Effector memory CD8-positive, alpha-beta T cell (primary cell): ENCODE measurements around the gene PRKCE.

ENCODE experiments used
- ATAC-seq: fragments of 150-1000 bp; cut with Tn5 transposase; replicated peaks from 2 replicates; pipeline ENCODE4 v1.10.0; 2021; ENCODE audit warnings: mild to moderate bottlenecking, moderate library complexity
- DNase-seq, 3 experiments: peaks; one replicate each; pipeline ENCODE4 v3.0.0; 2021
- H3K27ac Mint-ChIP-seq, 2 donors: one replicate each; pipeline ENCODE4 v1.8.0; 2022; ENCODE audit warnings: mild to moderate bottlenecking in 2 of 2, mixed read lengths in 2 of 2, moderate library complexity in 2 of 2
- H3K27me3 Mint-ChIP-seq, 2 donors: one replicate each; pipeline ENCODE4 v1.8.0; 2022; ENCODE audit warnings: mixed read lengths in 2 of 2
- H3K36me3 Mint-ChIP-seq: one replicate; pipeline ENCODE4 v1.8.0; 2022; ENCODE audit warnings: mild to moderate bottlenecking, moderate library complexity, mixed read lengths; ENCODE audit not compliant: insufficient read depth
- H3K4me1 Mint-ChIP-seq, 2 donors: one replicate each; pipeline ENCODE4 v1.8.0; 2022; ENCODE audit warnings: low read depth in 2 of 2, mixed read lengths in 2 of 2
- H3K4me3 Mint-ChIP-seq, 2 donors: one replicate each; pipeline ENCODE4 v1.8.0; 2022; ENCODE audit warnings: mild to moderate bottlenecking in 2 of 2, mixed read lengths in 2 of 2, moderate library complexity in 2 of 2
- H3K9me3 Mint-ChIP-seq, 2 donors: one replicate each; pipeline ENCODE4 v1.8.0; 2022; ENCODE audit warnings: mixed read lengths in 2 of 2

Gene PRKCE

DNA sequence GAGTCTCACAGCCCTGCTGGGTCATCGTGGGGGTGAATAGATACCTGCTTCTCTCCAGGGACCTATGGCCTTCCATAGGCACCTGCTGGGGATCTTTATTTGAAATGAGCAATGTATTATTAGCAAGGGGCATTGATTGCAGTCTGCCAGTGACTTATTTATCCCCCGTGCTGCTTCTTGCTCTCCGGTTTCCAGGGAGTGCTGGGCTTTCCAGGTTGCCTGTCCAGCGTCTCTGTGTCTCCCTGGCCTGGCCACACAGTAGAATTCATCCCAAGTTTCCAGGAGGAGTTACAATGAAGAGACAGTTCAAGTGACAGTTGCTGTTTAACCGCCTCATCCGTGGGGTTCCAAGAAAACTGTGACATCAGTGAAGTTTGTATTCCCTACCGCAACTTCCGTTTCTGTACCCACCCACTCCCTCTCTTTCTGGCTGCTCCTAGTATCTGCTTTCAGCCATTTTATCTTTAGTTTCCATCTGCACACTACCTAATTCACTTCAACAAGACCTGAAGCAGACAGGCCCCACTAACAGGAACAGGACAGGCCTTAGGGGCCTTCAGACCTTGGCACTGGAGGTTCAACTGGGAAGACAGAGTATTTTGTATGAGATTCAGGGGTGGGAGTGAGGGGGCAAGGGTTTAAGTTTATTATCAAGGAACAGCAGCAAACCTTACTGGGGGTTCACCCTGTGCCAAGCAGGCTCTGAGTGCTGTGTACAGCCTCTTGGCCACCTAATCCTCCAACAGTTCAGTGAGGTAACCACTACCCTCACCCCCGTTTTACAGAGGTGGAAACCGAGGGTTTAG lies 134.8 kb downstream of the PRKCE start:
- Mint-ChIP-seq H3K4me1 (peaks cover 2 to 4% of the 10 kb centered on the region in 2 donors), H3K27ac (no peak overlapping the region), H3K9me3 (no peaks in the 10 kb centered on the region), H3K27me3 (no peaks in the 10 kb centered on the region), H3K4me3 (no peak overlapping the region), H3K36me3 (no peaks in the 10 kb centered on the region)
- ATAC-seq, result no peak
- DNase-seq, result no peak

GRCh38 chr2:45786836-45787357 lies 135.4 kb downstream of the PRKCE start:
- no peaks in the 10 kb centered on the region for H3K27me3 Mint-ChIP-seq

DNA sequence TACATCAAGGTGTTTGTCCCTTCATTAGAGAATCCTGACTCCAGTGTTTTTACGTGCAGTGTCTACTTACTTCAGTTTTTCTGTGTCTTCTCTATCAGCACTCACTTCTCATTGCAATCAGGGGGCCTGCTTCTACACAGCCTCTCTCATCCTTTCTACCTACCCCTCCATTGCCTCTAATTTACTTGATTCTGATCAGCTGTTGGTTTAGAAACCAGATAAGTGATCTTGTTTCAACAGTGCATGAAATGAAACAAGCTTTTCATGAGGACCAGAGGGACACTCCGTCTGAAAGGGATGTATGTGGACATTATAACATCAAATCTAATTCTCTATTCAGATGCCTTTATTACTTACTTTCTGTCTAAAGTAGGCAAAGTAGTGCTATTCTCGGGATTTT lies 136.9 kb downstream of the PRKCE start:
- ATAC-seq, result no peak
- no peaks in the 10 kb centered on the region for H3K27me3 Mint-ChIP-seq

More at GRCh38 chr2:45786836-45787357, 135.4 kb downstream of the PRKCE start:
- Mint-ChIP-seq H3K36me3 (no peaks in the 10 kb centered on the region), H3K27ac (no peak overlapping the region), H3K4me3 (no peak overlapping the region), H3K9me3 (no peaks in the 10 kb centered on the region), H3K4me1 (peaks cover 2 to 4% of the 10 kb centered on the region in 2 donors)
- ATAC-seq (no peak), DNase-seq (no peak)

GRCh38 chr2:45789317-45789716 lies 137.8 kb downstream of the PRKCE start:
- H3K4me3 Mint-ChIP-seq, result no peak overlapping the region
- peak overlapping the region in 1 of 2 donors; percentile 61 for H3K27ac Mint-ChIP-seq

More for the DNA sequence above, 136.9 kb downstream of the PRKCE start:
- H3K27ac Mint-ChIP-seq, result no peak overlapping the region
- H3K4me1 Mint-ChIP-seq, result peaks cover 2 to 7% of the 10 kb centered on the region in 2 donors
- peaks cover 3% of the 10 kb centered on the region for H3K36me3 Mint-ChIP-seq
- H3K4me3 Mint-ChIP-seq, result no peak overlapping the region
- H3K9me3 Mint-ChIP-seq, result no peaks in the 10 kb centered on the region
- no peak for DNase-seq

DNA sequence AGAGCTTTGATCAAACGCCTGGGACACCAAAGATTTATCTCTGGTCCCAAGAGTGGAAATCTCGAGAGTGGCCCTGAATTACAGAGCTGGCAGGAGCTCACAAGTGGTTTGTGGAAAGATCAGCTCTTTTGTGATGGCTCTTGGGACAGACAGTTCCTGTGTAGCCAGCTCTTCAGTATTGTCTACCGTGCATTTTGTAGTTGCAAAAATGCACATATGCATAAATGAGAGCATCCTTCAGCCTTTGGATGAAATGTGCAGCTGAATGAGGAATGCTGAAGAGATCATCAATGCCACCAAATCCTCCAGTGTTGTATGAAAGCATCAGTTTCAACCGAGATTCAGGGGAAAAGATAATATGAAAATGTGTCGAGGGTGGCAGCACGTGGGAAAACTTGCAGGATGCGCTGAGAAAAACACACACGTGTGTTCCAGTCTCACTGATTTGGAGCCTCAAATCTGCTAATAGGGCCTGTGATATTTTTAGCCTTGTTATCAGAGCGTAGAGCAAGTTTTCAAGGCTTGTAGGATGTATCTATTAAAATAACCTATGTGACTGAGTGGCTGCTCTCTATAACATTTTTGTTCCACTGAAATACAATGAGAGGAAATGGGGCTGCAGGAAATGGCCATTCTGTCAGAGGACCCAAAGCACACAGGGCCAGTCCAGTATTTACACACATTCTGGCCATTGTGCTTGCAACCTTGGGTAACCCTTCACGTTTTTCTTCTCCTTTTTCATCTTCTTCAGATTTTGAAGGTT lies 138.7 kb downstream of the PRKCE start:
- peaks cover 3% of the 10 kb centered on the region for H3K36me3 Mint-ChIP-seq
- no peak overlapping the region for H3K27ac Mint-ChIP-seq
- DNase-seq, result no peak
- H3K27me3 Mint-ChIP-seq, result no peaks in the 10 kb centered on the region
- ATAC-seq, result no peak
- no peaks in the 10 kb centered on the region for H3K9me3 Mint-ChIP-seq
- peaks cover 4% of the 10 kb centered on the region in 2 donors for H3K4me1 Mint-ChIP-seq
- H3K4me3 Mint-ChIP-seq, result no peak overlapping the region

More at GRCh38 chr2:45789317-45789716, 137.8 kb downstream of the PRKCE start:
- Mint-ChIP-seq H3K4me1 (peaks cover 2 to 4% of the 10 kb centered on the region in 2 donors), H3K9me3 (no peaks in the 10 kb centered on the region), H3K36me3 (peaks cover 3% of the 10 kb centered on the region), H3K27me3 (no peaks in the 10 kb centered on the region)
- DNase-seq (no peak), ATAC-seq (no peak)

DNA sequence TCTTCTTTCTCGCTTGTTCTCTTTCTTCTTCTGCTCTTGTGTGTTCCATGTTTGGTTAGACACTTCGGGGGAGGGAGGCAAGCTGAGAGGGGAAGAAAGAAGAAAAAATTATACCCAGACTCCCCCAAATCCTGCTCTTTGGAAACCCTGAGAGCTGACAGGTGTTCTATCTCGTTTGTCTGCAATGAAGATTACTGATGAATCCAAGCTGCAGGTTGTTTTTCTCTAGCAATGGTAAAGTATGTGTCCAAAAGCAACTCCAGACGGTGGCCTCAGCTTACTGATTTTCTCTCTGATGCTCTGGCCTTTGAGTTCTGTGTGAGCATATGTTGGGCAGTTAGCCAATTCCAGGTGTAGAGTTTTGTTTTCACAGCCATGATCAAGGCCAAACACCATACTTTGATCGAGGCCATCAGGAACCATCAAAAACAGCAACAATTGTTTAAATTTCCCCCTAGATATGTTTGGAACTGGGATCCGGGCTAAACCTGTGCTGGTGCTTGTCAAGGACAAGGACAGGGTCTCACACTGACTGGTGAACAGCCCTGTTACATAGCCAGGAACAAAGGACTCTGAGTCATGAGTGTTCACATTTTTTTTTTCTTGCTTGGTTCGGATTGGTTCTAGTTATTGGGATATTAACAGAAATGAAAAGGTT lies 142.0 kb downstream of the PRKCE start:
- H3K27ac Mint-ChIP-seq, result no peak overlapping the region
- no peak for DNase-seq
- peaks cover 7 to 8% of the 10 kb centered on the region in 2 donors for H3K4me1 Mint-ChIP-seq
- peaks cover 3% of the 10 kb centered on the region for H3K36me3 Mint-ChIP-seq
- H3K4me3 Mint-ChIP-seq, result no peak overlapping the region
- H3K27me3 Mint-ChIP-seq, result no peaks in the 10 kb centered on the region
- no peaks in the 10 kb centered on the region for H3K9me3 Mint-ChIP-seq
- no peak for ATAC-seq

- Mint-ChIP-seq H3K4me1 (peaks cover 7 to 8% of the 10 kb centered on the region in 2 donors), H3K9me3 (no peaks in the 10 kb centered on the region), H3K27me3 (no peaks in the 10 kb centered on the region), H3K4me3 (no peak overlapping the region), H3K27ac (no peak overlapping the region), H3K36me3 (peaks cover 3% of the 10 kb centered on the region)
- DNase-seq (no peak), ATAC-seq (no peak)
Measured at GRCh38 chr2:45794134-45794617, 142.7 kb downstream of the PRKCE start.

- no peaks in the 10 kb centered on the region for H3K9me3 Mint-ChIP-seq
- peaks cover 17 to 19% of the 10 kb centered on the region in 2 donors for H3K4me1 Mint-ChIP-seq
- no peak overlapping the region for H3K4me3 Mint-ChIP-seq
- DNase-seq (no peak), ATAC-seq (no peak)
- peaks cover 3% of the 10 kb centered on the region for H3K36me3 Mint-ChIP-seq
- H3K27me3 Mint-ChIP-seq, result no peaks in the 10 kb centered on the region
- H3K27ac Mint-ChIP-seq, result no peak overlapping the region
Measured at GRCh38 chr2:45796500-45796899, 145.0 kb downstream of the PRKCE start.

- no peak for DNase-seq
- Mint-ChIP-seq H3K4me1 (peaks cover 17 to 19% of the 10 kb centered on the region in 2 donors), H3K27me3 (no peaks in the 10 kb centered on the region), H3K36me3 (no peaks in the 10 kb centered on the region), H3K27ac (no peak overlapping the region), H3K9me3 (no peaks in the 10 kb centered on the region), H3K4me3 (no peak overlapping the region)
- ATAC-seq, result no peak
Measured at GRCh38 chr2:45797451-45798230, 146.2 kb downstream of the PRKCE start.

DNA sequence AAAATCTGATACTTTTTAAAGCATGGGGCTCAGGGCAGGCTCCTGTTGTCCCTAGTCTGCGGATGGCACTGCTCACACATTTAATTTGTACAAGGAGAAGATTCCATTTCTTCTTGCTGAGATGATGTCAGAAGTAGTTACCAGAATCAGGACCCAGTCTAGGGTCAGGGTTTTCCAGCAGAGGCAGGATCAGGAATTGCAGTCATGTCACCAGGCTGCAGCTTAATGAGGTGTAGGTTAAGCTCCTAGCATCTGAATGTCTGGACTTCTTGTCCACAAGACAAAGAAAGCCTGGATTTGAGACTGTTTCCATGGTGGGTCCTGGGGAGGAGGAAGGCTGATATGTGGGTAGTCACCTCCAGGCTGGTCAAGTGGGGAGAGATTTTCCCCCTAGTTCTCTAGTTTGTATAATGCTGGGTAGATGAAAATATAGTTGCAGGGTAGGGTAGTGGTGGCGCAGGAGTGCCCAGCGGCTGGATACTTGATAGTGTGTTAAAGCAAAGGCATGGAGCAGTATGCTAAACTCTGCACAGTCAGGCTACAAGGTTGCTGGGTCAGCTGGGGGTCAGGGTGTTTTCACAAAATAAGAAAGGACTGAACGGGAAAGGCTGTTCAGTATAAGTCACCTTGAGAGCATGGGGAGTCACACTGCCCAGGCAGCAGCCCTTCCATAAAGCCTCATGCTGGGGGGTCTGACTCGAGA lies 148.4 kb downstream of the PRKCE start:
- DNase-seq, result no peak
- Mint-ChIP-seq H3K9me3 (no peaks in the 10 kb centered on the region), H3K36me3 (no peaks in the 10 kb centered on the region), H3K4me3 (no peak overlapping the region), H3K4me1 (peaks cover 13 to 19% of the 10 kb centered on the region in 2 donors), H3K27me3 (no peaks in the 10 kb centered on the region), H3K27ac (peak overlapping the region in 1 of 2 donors; percentile 10)
- no peak for ATAC-seq

- peaks cover 9 to 15% of the 10 kb centered on the region in 2 donors for H3K4me1 Mint-ChIP-seq
Measured at GRCh38 chr2:45802499-45803138, 151.1 kb downstream of the PRKCE start.

More at GRCh38 chr2:45802499-45803138, 151.1 kb downstream of the PRKCE start:
- H3K36me3 Mint-ChIP-seq, result no peaks in the 10 kb centered on the region
- H3K27me3 Mint-ChIP-seq, result no peaks in the 10 kb centered on the region
- DNase-seq (no peak), ATAC-seq (no peak)
- no peaks in the 10 kb centered on the region for H3K9me3 Mint-ChIP-seq
- H3K27ac Mint-ChIP-seq, result no peak overlapping the region
- no peak overlapping the region for H3K4me3 Mint-ChIP-seq
